Keratinocyte (primary cell): ENCODE measurements around the gene BCAS3. TPM values are rescaled to one million over a fixed set of nuclear protein-coding genes. Genes with fewer than 3 reads are reported as not detected.

Experiments used
- DNase-seq: peaks from one replicate; pipeline ENCODE4 v3.0.0-alpha.2; 2011; ENCODE audit warnings: low read depth, missing footprints, low spot score
- FAIRE-seq: peaks from 2 replicates; lab custom pipeline; 2011; peaks lifted over from hg19 to GRCh38; lab: Jason Lieb, UNC
- H2AFZ ChIP-seq: 2 replicates; pipeline ENCODE4 v1.6.0; 2012; ENCODE audit warnings: low read length, control low read depth, inconsistent platforms; ENCODE audit not compliant: control insufficient read depth
- H3K27ac ChIP-seq: 2 replicates; pipeline ENCODE4 v1.5.1; 2011; ENCODE audit warnings: low read length; ENCODE audit not compliant: control insufficient read depth, insufficient read depth
- H3K27me3 ChIP-seq: 3 replicates; pipeline ENCODE4 v1.6.0; 2011; ENCODE audit warnings: low read length; ENCODE audit not compliant: control insufficient read depth, insufficient read depth; ENCODE audit errors: extremely low read depth
- H3K36me3 ChIP-seq, 2 experiments: 2 replicates in 1 of 2; 3 replicates in 1 of 2; pipeline ENCODE4 v1.5.1; 2011; ENCODE audit warnings: low read length in 2 of 2, mild to moderate bottlenecking in 1 of 2; ENCODE audit not compliant: control insufficient read depth in 2 of 2, insufficient read depth in 2 of 2; ENCODE audit errors: extremely low read depth in 1 of 2
- H3K4me1 ChIP-seq: 3 replicates; pipeline ENCODE4 v1.5.1; 2011; ENCODE audit warnings: low read length; ENCODE audit not compliant: control insufficient read depth, insufficient read depth; ENCODE audit errors: extremely low read depth
- H3K4me2 ChIP-seq: 3 replicates; pipeline ENCODE4 v1.6.0; 2011; ENCODE audit warnings: low read depth, low read length; ENCODE audit not compliant: control insufficient read depth, insufficient read depth; ENCODE audit errors: extremely low read depth
- H3K4me3 ChIP-seq, 3 experiments: fragments of 200-600 bp in 1 of 3; sonication (generic) in 1 of 3; 2 replicates in 2 of 3; 3 replicates in 1 of 3; pipeline ENCODE4 v1.5.1; 2011 to 2016; ENCODE audit warnings: low read length in 3 of 3, mild to moderate bottlenecking in 3 of 3, control low read depth in 2 of 3, inconsistent platforms in 1 of 3, low read depth in 1 of 3, mixed read lengths in 1 of 3, mixed run types in 1 of 3, moderate library complexity in 1 of 3; ENCODE audit not compliant: control insufficient read depth in 2 of 3, insufficient read depth in 2 of 3; ENCODE audit errors: extremely low read depth in 1 of 3
- H3K79me2 ChIP-seq: 2 replicates; pipeline ENCODE4 v1.6.0; 2012; ENCODE audit warnings: low read length; ENCODE audit not compliant: control insufficient read depth, insufficient read depth
- H3K9ac ChIP-seq: 3 replicates; pipeline ENCODE4 v1.6.0; 2011; ENCODE audit warnings: low read length; ENCODE audit not compliant: control insufficient read depth, insufficient read depth; ENCODE audit errors: extremely low read depth
- H3K9me1 ChIP-seq: 3 replicates; pipeline ENCODE4 v1.6.0; 2011; ENCODE audit warnings: low read length; ENCODE audit not compliant: control insufficient read depth, insufficient read depth; ENCODE audit errors: extremely low read depth
- H3K9me3 ChIP-seq: 2 replicates; pipeline ENCODE4 v1.5.1; 2012; ENCODE audit warnings: low read depth, low read length; ENCODE audit not compliant: control insufficient read depth
- H4K20me1 ChIP-seq: 3 replicates; pipeline ENCODE4 v1.6.0; 2011; ENCODE audit warnings: low read length; ENCODE audit not compliant: control insufficient read depth, insufficient read depth; ENCODE audit errors: extremely low read depth
- EZH2 ChIP-seq: IDR thresholded peaks from one replicate; pipeline ENCODE4 v1.6.1; 2012; ENCODE audit warnings: inconsistent platforms, mild to moderate bottlenecking, low read length, moderate library complexity
- dilution Hi-C: fragments of 300-500 bp; cut with MboI; formaldehyde crosslinking; loops from one replicate; pipeline ENCODE4 v1.7.0; 2020; ENCODE audit warnings: low sequenced_read_pairs; ENCODE audit not compliant: extremely low pct_ligation_motif_present
- polyA plus RNA-seq, 5 experiments: library from polyadenylated mRNA; depleted of rRNA in 3 of 5; stranded (reverse) in 3 of 5; stranded (forward) in 1 of 5; unstranded in 1 of 5; fragments of >200 nt; gene quantifications; 1 replicate in 1 of 5; 2 replicates in 3 of 5; 3 replicates in 1 of 5; pipeline versions ENCODE4 v1.2.1 to v1.2.3, GENCODE V29; 2011 to 2012; ENCODE audit warnings: missing spikeins in 2 of 5, low read depth in 1 of 5, low replicate concordance in 1 of 5
- TF ChIP-seq, protein P1 (sequence below), 3 experiments: IDR thresholded peaks in 1 of 3; conservative IDR thresholded peaks in 1 of 3; optimal IDR thresholded peaks in 1 of 3; 2 replicates in 2 of 3; 3 replicates in 1 of 3; pipeline versions ENCODE3 to v1.5.1; 2011; ENCODE audit warnings: low read length in 3 of 3, mild to moderate bottlenecking in 3 of 3, moderate library complexity in 2 of 3, control low read depth in 1 of 3, inconsistent platforms in 1 of 3; ENCODE audit not compliant: insufficient read depth in 2 of 3; ENCODE audit errors: extremely low read depth in 1 of 3

BCAS3 gene
- polyA plus RNA-seq, 1 donor (not counting 4 experiments of a cell fraction or from before 2014, with no cell fraction given), result 11.8 TPM

- FAIRE-seq, result no peak
- H3K9me1 ChIP-seq, result no peaks in the 10 kb centered on the region
- no peaks in the 10 kb centered on the region for H3K27me3 ChIP-seq
- no peak overlapping the region for H3K4me2 ChIP-seq
- no peaks in the 10 kb centered on the region for H3K79me2 ChIP-seq
- H3K36me3 ChIP-seq, result no peaks in the 10 kb centered on the region
- H3K27ac ChIP-seq, result no peak overlapping the region
- no peaks in the 10 kb centered on the region for H4K20me1 ChIP-seq
- TF ChIP-seq, protein P1, sequence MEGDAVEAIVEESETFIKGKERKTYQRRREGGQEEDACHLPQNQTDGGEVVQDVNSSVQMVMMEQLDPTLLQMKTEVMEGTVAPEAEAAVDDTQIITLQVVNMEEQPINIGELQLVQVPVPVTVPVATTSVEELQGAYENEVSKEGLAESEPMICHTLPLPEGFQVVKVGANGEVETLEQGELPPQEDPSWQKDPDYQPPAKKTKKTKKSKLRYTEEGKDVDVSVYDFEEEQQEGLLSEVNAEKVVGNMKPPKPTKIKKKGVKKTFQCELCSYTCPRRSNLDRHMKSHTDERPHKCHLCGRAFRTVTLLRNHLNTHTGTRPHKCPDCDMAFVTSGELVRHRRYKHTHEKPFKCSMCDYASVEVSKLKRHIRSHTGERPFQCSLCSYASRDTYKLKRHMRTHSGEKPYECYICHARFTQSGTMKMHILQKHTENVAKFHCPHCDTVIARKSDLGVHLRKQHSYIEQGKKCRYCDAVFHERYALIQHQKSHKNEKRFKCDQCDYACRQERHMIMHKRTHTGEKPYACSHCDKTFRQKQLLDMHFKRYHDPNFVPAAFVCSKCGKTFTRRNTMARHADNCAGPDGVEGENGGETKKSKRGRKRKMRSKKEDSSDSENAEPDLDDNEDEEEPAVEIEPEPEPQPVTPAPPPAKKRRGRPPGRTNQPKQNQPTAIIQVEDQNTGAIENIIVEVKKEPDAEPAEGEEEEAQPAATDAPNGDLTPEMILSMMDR (optimal IDR thresholded peaks at IDR 0.05 in 1 of 3, IDR thresholded peaks at IDR 0.05 in 1 of 3, conservative IDR thresholded peaks at IDR 0.05 in 1 of 3; ENCODE audit: extremely low read depth in 1 of 3, insufficient read depth in 2 of 3, low read length in 3 of 3), result no peak
- TF ChIP-seq EZH2, result no peak
- dilution Hi-C loops, result no loop called here
- no peaks in the 10 kb centered on the region for H3K4me1 ChIP-seq
- no peak for DNase-seq
- no peaks in the 10 kb centered on the region for H3K9me3 ChIP-seq
- no peak overlapping the region for H2AFZ ChIP-seq
- H3K9ac ChIP-seq, result no peak overlapping the region
- H3K4me3 ChIP-seq, result no peak overlapping the region
Observed at GRCh38 chr17:61196302-61196704, 518.7 kb downstream of the BCAS3 start.

DNA sequence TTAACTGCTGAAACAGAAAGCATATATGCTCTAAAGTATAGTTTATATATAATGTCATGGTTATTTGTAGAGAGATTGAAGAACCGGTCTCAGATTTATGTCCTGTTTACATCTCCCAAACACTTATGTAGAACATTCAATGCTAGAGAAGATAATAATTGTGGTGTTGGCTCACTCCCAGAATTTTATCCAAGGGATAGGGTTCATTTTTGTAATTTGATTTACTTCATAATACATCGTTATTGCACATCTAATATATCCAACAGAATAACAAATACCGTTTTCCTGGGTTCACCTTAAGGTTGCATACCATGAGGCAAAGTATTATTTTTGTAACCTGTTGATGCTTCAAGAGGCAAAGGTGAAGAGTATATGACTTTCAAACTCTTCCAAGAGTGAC lies 519.1 kb downstream of the BCAS3 start:
- no peak overlapping the region for H3K4me3 ChIP-seq
- H3K79me2 ChIP-seq, result no peaks in the 10 kb centered on the region
- DNase-seq (no peak), FAIRE-seq (no peak)
- H4K20me1 ChIP-seq, result no peaks in the 10 kb centered on the region
- TF ChIP-seq, protein P1 (optimal IDR thresholded peaks at IDR 0.05 in 1 of 3, IDR thresholded peaks at IDR 0.05 in 1 of 3, conservative IDR thresholded peaks at IDR 0.05 in 1 of 3; ENCODE audit: extremely low read depth in 1 of 3, insufficient read depth in 2 of 3, low read length in 3 of 3), result no peak
- TF ChIP-seq EZH2, result no peak
- H3K9me1 ChIP-seq, result no peaks in the 10 kb centered on the region
- H3K9ac ChIP-seq, result no peak overlapping the region
- H3K36me3 ChIP-seq, result no peaks in the 10 kb centered on the region
- H3K27ac ChIP-seq, result no peak overlapping the region
- H3K9me3 ChIP-seq, result no peaks in the 10 kb centered on the region
- H3K4me1 ChIP-seq, result no peaks in the 10 kb centered on the region
- H3K27me3 ChIP-seq, result no peaks in the 10 kb centered on the region
- H2AFZ ChIP-seq, result no peak overlapping the region
- H3K4me2 ChIP-seq, result no peak overlapping the region
- dilution Hi-C loops, result no loop called here
